ENCODE results near the gene FERMT3.

DNA sequence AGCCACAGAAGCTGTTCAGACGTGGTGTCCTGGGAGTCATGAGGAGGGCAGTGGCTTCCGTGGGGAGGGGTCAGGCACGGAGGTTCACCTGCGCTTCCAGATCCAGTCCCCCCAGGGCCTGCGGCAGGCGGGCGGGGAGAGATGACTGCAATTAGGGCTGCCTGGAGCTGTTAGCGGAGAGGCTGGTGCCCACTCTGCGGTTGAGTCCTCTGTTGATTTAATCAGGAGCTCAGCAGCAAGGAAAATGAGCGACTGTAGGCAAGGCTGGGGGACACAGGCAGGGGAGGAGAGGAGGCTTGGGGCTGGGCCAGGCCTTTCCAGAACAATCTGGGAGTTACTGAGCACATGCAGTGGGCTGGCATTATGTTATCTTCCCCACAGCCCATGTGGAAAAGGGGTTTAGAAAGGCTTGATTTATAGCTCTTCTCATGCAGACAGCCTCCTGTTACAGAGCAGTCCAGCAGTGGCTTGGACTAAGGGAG lies 57.9 kb downstream of the FERMT3 start:
- TF ChIP-seq YY1 (IDR thresholded peaks at IDR 0.05; ENCODE audit: insufficient read depth, insufficient read length) = no peak
- no peak for TF ChIP-seq SUZ12 (IDR thresholded peaks at IDR 0.05; ENCODE audit: extremely low read depth, insufficient read depth, insufficient read length)
- TF ChIP-seq ZNF274 (IDR thresholded peaks at IDR 0.05; ENCODE audit: low read depth, low read length) = no peak
